ENCODE results near the gene CREB5. TPM values are rescaled to one million over a fixed set of nuclear protein-coding genes. Genes with fewer than 3 reads are reported as not detected.

CREB5 gene
- polyA plus RNA-seq: 10 to 100 TPM in 2 of 3 donors, 1 to 10 TPM in 1; 1.3 to 33.2 (median 26.7) TPM

- no peak within 1 kb of the TSS for H3K27ac ChIP-seq (ENCODE audit: low read depth, low read length)
- WGBS, 3 donors: 50 to 71% (median 71%) methylated on average over 8 of the region's 8 CpGs
These were observed at the start of gene CREB5 for GRCh38 chr7:28411876-28412662. Gene CREB5, plus strand, starts transcription at chr7:28412518. Its CDS starts 397 bp downstream, at chr7:28412915.

- no peak overlapping the region for H3K27ac ChIP-seq (ENCODE audit: low read depth, low read length)
These were observed 49.5 kb upstream of the CREB5 start for GRCh38 chr7:28362812-28363211.

- no peak overlapping the region for H3K27ac ChIP-seq (ENCODE audit: low read depth, low read length)
- 77 to 82% (median 77%) methylated on average over 3 of the region's 3 CpGs for WGBS, 3 donors
These were observed 48.2 kb upstream of the CREB5 start for GRCh38 chr7:28364082-28364481.

- no peak overlapping the region for H3K27ac ChIP-seq (ENCODE audit: low read depth, low read length)
- 70 to 80% (median 70%) methylated on average over 4 of the region's 4 CpGs for WGBS, 3 donors
These were observed 42.8 kb upstream of the CREB5 start for GRCh38 chr7:28369523-28369922.

GRCh38 chr7:28371846-28372245 is 40.5 kb upstream of the CREB5 start:
- 53 to 78% (median 70%) methylated on average over 7 of the region's 7 CpGs for WGBS, 3 donors
- H3K27ac ChIP-seq (ENCODE audit: low read depth, low read length): no peak overlapping the region

GRCh38 chr7:28373990-28374389 is 38.3 kb upstream of the CREB5 start:
- H3K27ac ChIP-seq (ENCODE audit: low read depth, low read length): no peak overlapping the region
- WGBS, 3 donors: 86 to 95% (median 87%) methylated on average over 3 of the region's 3 CpGs

GRCh38 chr7:28375729-28376128 is 36.6 kb upstream of the CREB5 start:
- WGBS, 3 donors: 63 to 78% (median 78%) methylated on average over 1 of the region's 1 CpG

GRCh38 chr7:28376634-28377033 is 35.7 kb upstream of the CREB5 start:
- 91 to 98% (median 96%) methylated on average over 2 of the region's 2 CpGs for whole genome bisulfite sequencing, 3 donors
- no peak overlapping the region for H3K27ac ChIP-seq (ENCODE audit: low read depth, low read length)

More at GRCh38 chr7:28375729-28376128, 36.6 kb upstream of the CREB5 start:
- H3K27ac ChIP-seq (ENCODE audit: low read depth, low read length): no peak overlapping the region

- WGBS, 3 donors: 83 to 85% (median 84%) methylated on average over 3 of the region's 3 CpGs
- no peak overlapping the region for H3K27ac ChIP-seq (ENCODE audit: low read depth, low read length)
These were observed 33.7 kb upstream of the CREB5 start for GRCh38 chr7:28378574-28379149.

- 66 to 79% (median 75%) methylated on average over 3 of the region's 3 CpGs for WGBS, 3 donors
- H3K27ac ChIP-seq (ENCODE audit: low read depth, low read length): no peak overlapping the region
These were observed 30.9 kb upstream of the CREB5 start for GRCh38 chr7:28381466-28381865.

- WGBS, 3 donors: 82 to 84% (median 83%) methylated on average over 5 of the region's 5 CpGs
- no peak overlapping the region for H3K27ac ChIP-seq (ENCODE audit: low read depth, low read length)
These were observed 30.2 kb upstream of the CREB5 start for GRCh38 chr7:28382144-28382543.

- no peak overlapping the region for H3K27ac ChIP-seq (ENCODE audit: low read depth, low read length)
- 73 to 81% (median 75%) methylated on average over 8 of the region's 8 CpGs for WGBS, 3 donors
These were observed 28.3 kb upstream of the CREB5 start for GRCh38 chr7:28383975-28384374.

- WGBS, 3 donors: 15 to 24% (median 20%) methylated on average over 14 of the region's 14 CpGs
- no peak overlapping the region for H3K27ac ChIP-seq (ENCODE audit: low read depth, low read length)
These were observed 22.6 kb upstream of the CREB5 start for GRCh38 chr7:28389504-28390395.

- no peak overlapping the region for H3K27ac ChIP-seq (ENCODE audit: low read depth, low read length)
- 40 to 47% (median 41%) methylated on average over 3 of the region's 3 CpGs for WGBS, 3 donors
These were observed 21.9 kb upstream of the CREB5 start for GRCh38 chr7:28390426-28390825.

GRCh38 chr7:28392289-28392688 is 20.0 kb upstream of the CREB5 start:
- WGBS, 3 donors: 86 to 97% (median 96%) methylated on average over 2 of the region's 2 CpGs
- H3K27ac ChIP-seq (ENCODE audit: low read depth, low read length): no peak overlapping the region

- H3K27ac ChIP-seq (ENCODE audit: low read depth, low read length): no peak overlapping the region
- WGBS, 3 donors: 54 to 67% (median 64%) methylated on average over 3 of the region's 3 CpGs
These were observed 16.9 kb upstream of the CREB5 start for GRCh38 chr7:28395404-28395803.

GRCh38 chr7:28395831-28396230 is 16.5 kb upstream of the CREB5 start:
- H3K27ac ChIP-seq (ENCODE audit: low read depth, low read length): no peak overlapping the region
- 37 to 65% (median 52%) methylated on average over 2 of the region's 2 CpGs for WGBS, 3 donors

- H3K27ac ChIP-seq (ENCODE audit: low read depth, low read length): no peak overlapping the region
- WGBS, 3 donors: 64 to 86% (median 85%) methylated on average over 2 of the region's 2 CpGs
These were observed 15.2 kb upstream of the CREB5 start for GRCh38 chr7:28397141-28397540.

GRCh38 chr7:28400838-28401360 is 11.4 kb upstream of the CREB5 start:
- 53 to 83% (median 76%) methylated on average over 3 of the region's 3 CpGs for WGBS, 3 donors
- no peak overlapping the region for H3K27ac ChIP-seq (ENCODE audit: low read depth, low read length)
